ENCODE data around the gene PPL. TPM values are rescaled to one million over a fixed set of nuclear protein-coding genes. Genes with fewer than 3 reads are reported as not detected.

The PPL gene
- total and polyA plus RNA-seq, 2 experiments from 2014 or later: 32.8 to 44.5 TPM

GRCh38 chr16:4833584-4833983, 103.4 kb downstream of the PPL start:
- H3K79me2 ChIP-seq: peaks cover 22% of the 10 kb centered on the region
- no peaks in the 10 kb centered on the region for H3K4me1 ChIP-seq (ENCODE audit: insufficient read depth)
- H3K9me3 ChIP-seq (ENCODE audit: low read depth): no peaks in the 10 kb centered on the region
- no peak overlapping the region for H2AFZ ChIP-seq
- no peaks in the 10 kb centered on the region for H3K27me3 ChIP-seq
- no peaks in the 10 kb centered on the region for H3K36me3 ChIP-seq (replicated peaks; ENCODE audit: insufficient read depth, low read depth)
- peaks cover 7% of the 10 kb centered on the region for H4K20me1 ChIP-seq (ENCODE audit: insufficient read depth, poor library complexity, severe bottlenecking)
- no peak overlapping the region for H3K27ac ChIP-seq
- TF ChIP-seq EZH2 (IDR thresholded peaks at IDR 0.05; ENCODE audit: borderline replicate concordance): no peak
- WGBS (ENCODE audit: low lambda C conversion rate, missing lambda C conversion rate): 100% methylated on average over 1 of the region's 1 CpG
- H3K4me3 ChIP-seq: no peak overlapping the region
- DNase-seq (ENCODE audit: low spot score): no peak
- H3K9me2 ChIP-seq (replicated peaks; ENCODE audit: insufficient read depth): no peaks in the 10 kb centered on the region
- no peak overlapping the region for H3K4me2 ChIP-seq

GRCh38 chr16:4832698-4833343, 104.1 kb downstream of the PPL start:
- Histone ChIP-seq H3K27ac (no peak overlapping the region), H4K20me1 (ENCODE audit: insufficient read depth, poor library complexity, severe bottlenecking) (peaks cover 7% of the 10 kb centered on the region)

More at GRCh38 chr16:4832698-4833343, 104.1 kb downstream of the PPL start:
- H3K9me3 ChIP-seq (ENCODE audit: low read depth): no peaks in the 10 kb centered on the region
- no peaks in the 10 kb centered on the region for H3K4me1 ChIP-seq (ENCODE audit: insufficient read depth)
- WGBS (ENCODE audit: low lambda C conversion rate, missing lambda C conversion rate): 92% methylated on average over 6 of the region's 6 CpGs
- no peaks in the 10 kb centered on the region for H3K27me3 ChIP-seq
- peaks cover 22% of the 10 kb centered on the region for H3K79me2 ChIP-seq
- no peak overlapping the region for H3K4me2 ChIP-seq
- no peaks in the 10 kb centered on the region for H3K9me2 ChIP-seq (replicated peaks; ENCODE audit: insufficient read depth)
- no peak for TF ChIP-seq EZH2 (IDR thresholded peaks at IDR 0.05; ENCODE audit: borderline replicate concordance)
- TF ChIP-seq CTCF (IDR thresholded peaks at IDR 0.05; ENCODE audit: poor library complexity): no peak
- no peak for TF ChIP-seq EZH2phosphoT487 (IDR thresholded peaks at IDR 0.05; ENCODE audit: low read depth, severe bottlenecking, unreplicated experiment)
- no peak overlapping the region for H2AFZ ChIP-seq
- no peak overlapping the region for H3K4me3 ChIP-seq
- no peaks in the 10 kb centered on the region for H3K36me3 ChIP-seq (replicated peaks; ENCODE audit: insufficient read depth, low read depth)
- no peak for DNase-seq (ENCODE audit: low spot score)

Other genes starting within 250 kb of the PPL start
- gene NUDT16L1, start 243.6 kb downstream of the PPL start, total RNA-seq: 40.4 and 54.8 TPM in 2 replicates
- 78.8 and 80.5 TPM in 2 replicates for gene NUDT16L1, start 243.6 kb downstream of the PPL start, polyA plus RNA-seq
- 17.4 and 18.5 TPM in 2 replicates for gene ANKS3, start 202.9 kb downstream of the PPL start, total RNA-seq
- gene ANKS3, start 202.9 kb downstream of the PPL start, polyA plus RNA-seq: 11.7 and 14.8 TPM in 2 replicates
- gene DNAAF8, start 202.6 kb downstream of the PPL start, total RNA-seq: 0.23 and 0.64 TPM in 2 replicates
- gene DNAAF8, start 202.6 kb downstream of the PPL start, polyA plus RNA-seq: 1.6 and 3.3 TPM in 2 replicates
- gene ZNF500, start 170.0 kb downstream of the PPL start, total RNA-seq: 8.7 and 10.4 TPM in 2 replicates
- 10.6 and 13.3 TPM in 2 replicates for gene ZNF500, start 170.0 kb downstream of the PPL start, polyA plus RNA-seq
- not detected in 2 replicates for gene SEPTIN12, start 148.8 kb downstream of the PPL start, total RNA-seq
- gene SEPTIN12, start 148.8 kb downstream of the PPL start, polyA plus RNA-seq: not detected in 2 replicates
- gene SMIM22, start 141.8 kb downstream of the PPL start, total RNA-seq: not detected in 2 replicates
- 12.3 and 15.1 TPM in 2 replicates for gene SMIM22, start 141.8 kb downstream of the PPL start, polyA plus RNA-seq
- gene ROGDI, start 134.5 kb downstream of the PPL start, total RNA-seq: 21.2 and 29.1 TPM in 2 replicates
- gene ROGDI, start 134.5 kb downstream of the PPL start, polyA plus RNA-seq: 48.2 and 49.5 TPM in 2 replicates
- gene GLYR1, start 89.9 kb downstream of the PPL start, total RNA-seq: 46.5 and 49.5 TPM in 2 replicates
- 47.2 and 56.9 TPM in 2 replicates for gene GLYR1, start 89.9 kb downstream of the PPL start, polyA plus RNA-seq
- 21.4 and 28.1 TPM in 2 replicates for gene UBN1, start 89.7 kb downstream of the PPL start, total RNA-seq
- 19.1 and 24.3 TPM in 2 replicates for gene UBN1, start 89.7 kb downstream of the PPL start, polyA plus RNA-seq
- gene SEC14L5, start 21.2 kb upstream of the PPL start, total RNA-seq: 0.20 and 3.5 TPM in 2 replicates
- gene SEC14L5, start 21.2 kb upstream of the PPL start, polyA plus RNA-seq: 0.69 and 1.0 TPM in 2 replicates
- gene NAGPA, start 96.8 kb upstream of the PPL start, total RNA-seq: 30.5 and 32.2 TPM in 2 replicates
- 33.7 and 35.7 TPM in 2 replicates for gene NAGPA, start 96.8 kb upstream of the PPL start, polyA plus RNA-seq
- gene C16orf89, start 128.8 kb upstream of the PPL start, total RNA-seq: 1.1 and 4.5 TPM in 2 replicates
- gene C16orf89, start 128.8 kb upstream of the PPL start, polyA plus RNA-seq: 2.0 and 3.8 TPM in 2 replicates
- 37.9 and 63.6 TPM in 2 replicates for gene ALG1, start 134.7 kb upstream of the PPL start, total RNA-seq
- gene ALG1, start 134.7 kb upstream of the PPL start, polyA plus RNA-seq: 45.5 and 51.9 TPM in 2 replicates
- gene EEF2KMT, start 160.6 kb upstream of the PPL start, total RNA-seq: 5.8 and 16.5 TPM in 2 replicates
- gene EEF2KMT, start 160.6 kb upstream of the PPL start, polyA plus RNA-seq: 16.1 and 16.7 TPM in 2 replicates

All from hepatocyte (in vitro differentiated cells).